ENCODE data around the gene UBE2V1.

Gene UBE2V1

DNA sequence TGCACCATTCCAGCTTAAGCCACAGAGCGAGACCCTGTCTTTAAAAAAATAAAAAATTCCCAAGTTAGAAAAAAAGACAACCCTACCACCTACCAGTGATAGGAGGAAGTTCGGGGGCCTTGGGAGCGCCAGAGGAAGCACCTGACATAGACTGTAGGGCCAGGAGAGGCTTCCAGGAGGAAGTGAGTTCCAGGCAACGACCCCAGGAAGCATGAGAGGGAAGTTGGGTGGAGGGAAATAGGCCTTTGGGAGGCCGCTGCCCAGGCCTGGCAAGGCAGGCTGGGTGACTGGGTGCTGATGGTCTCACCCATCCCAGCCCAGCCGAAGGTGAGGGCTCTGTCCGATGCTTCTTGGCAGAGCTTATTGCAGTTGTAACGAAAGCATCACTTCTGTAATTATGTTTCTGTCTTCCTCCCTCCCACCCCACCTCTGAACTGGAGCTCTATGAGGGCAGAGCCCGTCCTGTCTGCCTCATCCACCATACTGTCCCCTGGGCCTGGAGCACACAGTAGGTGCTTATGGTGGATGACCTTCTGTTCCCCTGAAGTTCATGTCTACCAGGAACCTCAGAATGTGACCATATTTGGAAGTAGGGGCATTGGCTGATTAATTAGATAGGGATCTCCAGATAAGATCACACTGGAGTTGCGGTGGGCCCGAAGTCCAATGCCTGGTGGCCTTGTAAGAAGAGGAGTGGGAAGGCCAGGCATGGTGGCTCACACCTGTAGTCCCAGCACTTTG lies 54.1 kb downstream of the UBE2V1 start:
- DNase-seq: no peak

DNA sequence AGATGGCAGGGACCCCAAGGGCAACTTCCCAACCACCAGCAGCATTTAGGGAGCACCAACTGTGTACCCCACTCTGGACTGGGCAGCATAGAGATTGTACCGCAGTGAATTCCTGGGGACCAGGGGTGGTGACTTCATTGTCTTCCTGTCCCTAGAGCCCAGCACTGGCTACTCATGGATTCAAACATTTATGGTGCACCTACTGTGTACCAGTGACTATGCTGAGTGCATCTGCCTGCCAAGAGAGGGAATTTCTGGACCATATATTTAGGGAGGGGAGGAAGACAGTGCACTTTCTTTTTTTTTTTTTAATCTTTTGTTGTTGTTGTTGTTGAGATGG lies 55.3 kb downstream of the UBE2V1 start:
- no peak for DNase-seq

DNA sequence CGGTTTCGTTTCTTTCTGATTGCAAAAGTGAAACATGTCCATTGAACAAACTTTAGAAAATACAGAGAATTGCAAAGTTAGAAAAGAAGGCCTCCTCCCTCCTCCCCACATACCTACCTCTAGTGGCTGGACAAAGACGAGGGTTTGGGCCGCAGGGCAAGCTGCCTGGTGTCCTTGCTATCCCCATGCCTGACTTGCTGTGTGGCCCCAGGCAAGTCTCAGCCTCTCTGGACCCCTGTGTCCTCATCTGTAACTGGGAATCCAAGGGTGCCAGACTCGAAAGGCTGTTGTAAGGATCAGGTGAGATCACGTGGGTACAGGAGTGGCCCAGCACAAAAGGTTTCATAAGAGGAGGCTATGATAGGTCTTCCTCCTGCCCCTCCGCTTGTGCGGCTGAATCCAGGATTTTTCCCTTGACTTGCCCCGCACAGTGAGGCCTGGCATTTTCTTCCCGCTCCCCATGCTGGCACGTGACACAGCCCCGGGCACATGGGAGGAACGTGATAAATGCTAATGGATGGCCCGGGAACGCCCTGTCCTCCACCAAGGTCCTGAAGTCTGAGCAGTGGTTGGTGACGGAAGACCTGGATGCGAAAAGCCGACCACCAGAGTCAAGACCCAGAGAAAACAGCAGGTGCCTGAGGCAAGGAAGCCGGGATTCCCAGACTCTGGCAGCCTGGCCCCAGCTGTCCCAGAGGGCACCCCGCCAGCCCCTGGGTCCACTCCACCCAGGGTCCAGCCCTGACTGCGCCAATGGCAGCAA lies 55.8 kb downstream of the UBE2V1 start:
- no peak for DNase-seq

DNA sequence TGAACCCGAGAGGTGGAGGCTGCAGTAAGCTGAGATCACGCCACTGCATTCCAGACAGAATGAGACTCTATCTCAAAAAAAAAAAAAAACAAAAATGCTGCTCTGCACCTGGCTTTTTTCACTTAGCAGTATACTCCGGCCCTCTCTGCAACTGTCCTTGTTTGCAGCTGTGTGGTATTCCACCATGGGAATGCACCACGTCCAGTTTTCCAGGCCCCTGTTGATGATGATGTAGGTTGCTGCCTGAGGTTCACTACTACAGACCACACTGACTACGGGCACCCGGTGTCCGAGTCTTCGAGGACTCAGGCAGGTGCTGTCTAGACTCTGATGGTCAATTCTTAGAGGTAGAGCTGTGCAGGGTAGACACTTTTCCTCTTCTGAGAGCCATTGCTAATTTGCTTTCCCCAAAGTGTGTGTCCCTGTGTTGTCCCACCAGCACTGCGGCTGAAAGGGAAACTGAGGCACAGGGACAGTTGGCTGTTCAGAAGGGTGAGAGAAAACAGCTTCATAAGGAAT lies 56.5 kb downstream of the UBE2V1 start:
- no peak for DNase-seq

DNA sequence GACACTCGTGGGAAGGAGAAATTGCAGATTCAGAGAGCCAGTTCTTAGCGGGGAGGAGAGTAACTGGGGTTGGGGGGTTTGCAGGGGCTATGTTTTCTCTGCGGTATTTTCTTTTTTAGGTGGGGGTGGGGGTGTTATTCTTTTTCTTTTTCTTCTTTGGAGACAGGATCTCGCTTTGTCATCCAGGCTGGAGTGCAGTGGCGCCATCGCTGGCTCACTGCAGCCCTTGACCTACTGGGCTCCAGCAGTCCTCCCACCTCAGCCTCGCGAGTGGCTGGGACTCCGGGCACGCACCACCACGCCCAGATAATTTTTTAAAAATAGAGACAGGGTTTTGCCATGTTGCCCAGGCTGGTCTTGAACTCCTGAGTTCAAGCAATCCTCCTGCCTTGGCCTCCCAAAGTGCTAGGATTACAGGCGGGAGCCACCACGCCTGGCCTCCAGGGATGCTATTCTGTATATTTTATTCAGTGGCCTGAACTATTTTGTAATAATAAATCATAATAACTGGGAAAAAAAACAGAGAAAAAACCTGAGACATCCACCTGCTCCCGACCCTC lies 57.3 kb downstream of the UBE2V1 start:
- peak; percentile 21 for DNase-seq

DNA sequence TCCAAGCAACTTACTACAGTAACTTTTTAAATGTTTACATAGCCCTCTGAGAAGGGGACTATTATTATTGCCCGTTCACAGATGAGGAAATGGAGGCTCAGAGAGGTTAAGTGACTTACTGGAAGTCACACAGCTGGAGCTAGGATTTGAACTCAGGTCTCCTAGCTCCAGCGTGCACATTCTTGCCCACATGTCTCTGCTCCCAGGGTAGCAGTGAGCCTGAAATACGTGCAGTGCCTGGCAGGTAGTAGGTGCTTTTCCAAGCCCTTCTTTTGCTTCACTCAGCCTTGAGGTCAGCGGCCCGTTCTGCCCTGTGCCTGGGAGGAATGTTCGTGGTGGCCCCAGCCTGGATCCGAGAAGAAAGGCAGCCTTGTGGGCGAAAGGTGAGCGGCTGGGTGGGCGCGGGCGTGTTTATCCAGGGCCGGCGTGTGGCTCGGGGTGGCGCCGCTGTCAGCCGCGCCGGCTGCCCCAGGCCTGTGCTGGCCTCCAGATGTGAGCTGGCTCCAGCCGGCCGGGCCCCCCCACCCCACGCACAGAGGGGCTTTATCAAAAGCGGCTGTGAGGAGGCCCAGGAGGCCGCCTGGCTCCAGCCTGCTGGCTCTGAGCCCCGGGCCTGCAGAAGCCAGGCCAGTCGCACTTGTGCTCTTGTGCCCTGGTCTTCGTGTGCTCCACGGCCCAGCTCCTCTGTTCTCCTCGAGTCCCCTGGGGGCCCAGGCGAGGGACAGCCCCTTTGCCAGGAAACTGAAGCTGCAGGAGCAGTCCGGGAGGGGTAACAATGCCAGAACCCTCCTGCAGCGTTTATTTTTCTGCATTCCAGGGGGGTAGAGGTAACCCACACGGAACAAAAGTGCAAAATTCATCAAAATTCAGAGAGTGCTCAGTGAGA lies 58.1 kb downstream of the UBE2V1 start:
- DNase-seq: peak; percentile 56

DNA sequence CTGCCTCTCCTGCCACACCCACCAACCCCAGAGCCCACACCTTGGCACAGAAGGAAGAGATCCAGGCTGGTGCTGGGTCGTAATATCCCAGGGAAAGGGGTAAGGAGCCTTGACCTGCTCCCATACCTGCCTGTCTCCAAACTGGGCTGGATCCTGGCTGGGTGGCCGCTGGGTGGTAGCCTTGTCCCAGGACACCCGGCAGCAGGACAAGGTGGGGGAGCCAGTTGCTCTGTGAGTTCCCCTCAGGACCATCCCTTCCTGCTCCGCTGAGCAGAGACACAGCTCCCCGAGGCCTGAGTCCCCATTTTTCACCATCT lies 58.8 kb downstream of the UBE2V1 start:
- DNase-seq: no peak

DNA sequence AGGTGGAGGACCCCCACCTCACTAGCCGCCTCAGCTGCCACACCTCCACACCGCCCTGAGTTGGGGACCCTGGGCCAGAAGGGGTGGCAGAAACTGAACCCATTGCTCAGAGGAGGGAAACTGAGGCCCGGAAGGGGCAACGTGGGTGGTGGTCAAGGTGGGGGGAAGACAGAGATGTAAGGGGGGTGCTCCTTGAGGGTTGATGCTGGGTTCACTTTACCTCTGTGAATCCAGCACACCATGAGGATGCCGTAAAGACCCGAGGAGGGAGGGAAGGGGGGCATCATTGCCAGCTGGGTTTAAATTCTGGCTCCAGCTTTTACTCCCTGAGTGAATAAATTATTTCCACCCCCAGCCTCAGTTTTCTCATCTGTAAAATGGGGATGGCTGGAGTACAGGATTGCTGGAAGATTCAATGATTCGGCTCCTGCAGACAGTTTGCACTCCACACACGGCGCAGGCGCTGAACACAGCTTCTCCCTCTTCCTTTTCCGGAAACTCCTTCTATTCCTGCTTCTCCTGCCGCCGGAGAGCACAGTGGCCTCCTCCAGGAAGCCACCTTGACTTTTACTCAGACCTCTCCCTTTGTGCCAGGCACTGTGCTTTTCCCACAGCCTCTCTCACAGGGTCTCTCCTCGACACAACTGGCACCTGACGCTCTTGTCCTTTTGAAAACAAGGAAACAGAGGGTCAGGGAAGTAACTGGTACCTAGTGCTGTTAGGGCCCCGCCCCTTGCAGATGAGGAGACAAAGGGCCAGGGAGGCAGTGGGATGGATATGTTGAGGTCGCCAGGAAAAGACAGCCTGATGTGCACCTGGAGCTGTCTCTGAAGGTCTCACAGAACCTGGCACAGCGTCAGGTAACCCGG lies 59.4 kb downstream of the UBE2V1 start:
- DNase-seq: no peak

DNA sequence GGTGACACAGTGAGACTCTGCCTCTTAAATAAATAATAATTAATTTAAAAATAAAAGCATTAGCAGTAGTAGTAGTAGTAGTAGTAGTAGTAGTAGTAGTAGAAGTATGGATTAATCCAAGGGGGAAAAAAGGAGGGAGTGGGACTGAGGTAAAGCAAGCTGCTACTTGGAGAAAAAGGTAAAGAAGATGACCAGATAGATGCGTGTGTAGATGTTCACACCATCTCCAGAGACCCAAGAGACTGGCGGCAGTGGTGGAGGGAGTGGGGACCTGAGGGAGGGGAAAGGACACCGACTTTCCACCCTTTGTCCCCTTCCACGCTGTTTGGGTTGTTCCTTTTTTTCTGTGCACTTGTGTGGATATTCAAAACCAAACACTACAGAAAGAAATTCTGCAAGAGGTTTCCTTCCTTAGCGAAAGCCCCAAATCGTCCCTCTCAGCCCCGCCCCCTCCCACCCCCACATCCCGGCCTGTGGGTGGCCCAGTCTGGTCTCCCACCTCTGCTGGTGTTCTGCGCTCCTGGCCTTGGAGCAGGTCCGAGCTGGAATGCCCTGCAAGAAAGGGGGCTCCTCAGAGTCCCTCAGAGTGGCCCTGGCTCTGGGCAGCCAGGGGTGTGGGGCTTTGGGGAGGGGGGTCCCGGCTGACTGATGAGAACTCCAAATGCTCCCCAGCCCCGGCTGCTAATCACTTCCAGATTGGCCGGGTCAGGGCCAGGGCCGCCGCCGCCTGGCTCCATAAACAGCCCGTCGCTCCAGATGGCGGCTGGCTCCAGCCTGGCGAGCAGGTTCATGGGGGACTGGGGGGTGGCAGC lies 60.2 kb downstream of the UBE2V1 start:
- DNase-seq: peak; percentile 31

DNA sequence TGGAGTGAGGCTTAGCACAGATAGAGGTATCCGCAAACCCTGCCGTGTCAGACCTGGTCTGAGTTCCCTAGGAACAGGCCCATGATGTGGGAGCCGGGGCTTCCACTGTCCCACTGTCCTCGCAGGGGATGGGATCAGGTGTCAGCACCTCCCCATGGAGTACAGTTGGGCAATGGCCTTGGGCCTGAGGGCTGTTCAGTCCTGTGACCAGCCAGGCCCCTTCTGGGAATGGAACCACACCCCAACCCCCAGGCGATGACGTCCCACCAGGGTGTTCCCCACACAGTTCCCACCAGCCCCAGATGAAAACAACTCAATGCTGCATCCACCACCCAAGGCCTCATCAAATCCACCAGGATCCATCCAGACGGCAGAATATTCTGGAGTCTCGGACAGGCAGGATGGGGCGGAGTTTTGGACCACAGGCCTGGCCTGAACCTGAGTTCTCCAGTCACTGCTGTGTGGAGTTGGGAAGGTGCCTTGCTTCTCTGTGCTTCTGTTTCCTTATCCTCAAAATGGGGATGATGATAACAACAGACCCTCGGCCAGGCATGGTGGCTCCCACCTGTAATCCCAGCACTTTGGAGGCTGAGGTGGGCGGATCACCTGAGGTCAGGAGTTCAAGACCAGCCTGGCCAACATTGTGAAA lies 62.2 kb downstream of the UBE2V1 start:
- DNase-seq: no peak

DNA sequence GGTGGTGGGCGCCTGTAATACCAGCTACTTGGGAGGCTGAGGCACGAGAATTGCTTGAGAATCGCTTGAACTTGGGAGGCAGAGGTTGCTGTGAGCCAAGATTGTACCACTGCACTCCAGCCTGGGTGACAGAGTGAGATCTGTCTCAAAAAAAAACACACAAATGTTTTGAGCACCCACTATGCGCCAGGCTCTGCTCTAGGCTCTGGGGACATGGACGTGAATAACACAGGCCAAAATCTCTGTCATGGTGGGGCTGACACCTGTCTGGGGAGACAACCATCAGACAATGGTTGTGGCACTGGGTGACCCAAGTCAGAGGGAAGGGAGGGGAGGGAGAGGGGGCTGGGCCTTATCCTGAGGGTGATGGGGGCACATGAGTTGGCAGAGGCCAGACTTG lies 62.7 kb downstream of the UBE2V1 start:
- DNase-seq: no peak

DNA sequence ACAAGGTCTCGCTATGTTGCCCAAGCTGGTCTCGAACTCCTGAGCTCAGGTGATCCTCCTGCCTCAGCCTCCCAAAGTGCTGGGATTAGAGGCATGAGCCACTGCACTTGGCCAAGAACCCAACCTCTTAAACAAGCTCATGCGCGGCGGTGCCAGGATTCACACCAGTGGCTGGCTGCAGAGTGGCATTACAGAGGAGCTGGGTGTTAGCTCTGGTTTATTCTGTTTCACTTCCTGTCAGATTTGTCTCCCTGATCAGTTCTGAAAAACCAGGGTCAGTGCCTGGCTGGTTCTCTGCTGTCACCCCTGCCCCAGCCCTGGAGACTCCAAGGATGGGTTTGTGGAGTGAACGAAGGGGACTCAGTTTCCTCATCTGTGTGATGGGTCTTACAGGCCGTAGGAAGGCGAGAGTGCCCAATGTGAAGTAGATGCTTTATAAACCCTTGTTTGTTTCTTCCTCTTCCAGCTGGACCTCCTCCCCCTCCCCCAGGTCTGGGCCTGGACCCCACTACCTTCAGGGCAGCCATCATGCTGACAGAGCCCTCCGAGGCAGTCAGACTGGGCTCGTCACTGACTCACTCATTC lies 63.4 kb downstream of the UBE2V1 start:
- no peak for DNase-seq

DNA sequence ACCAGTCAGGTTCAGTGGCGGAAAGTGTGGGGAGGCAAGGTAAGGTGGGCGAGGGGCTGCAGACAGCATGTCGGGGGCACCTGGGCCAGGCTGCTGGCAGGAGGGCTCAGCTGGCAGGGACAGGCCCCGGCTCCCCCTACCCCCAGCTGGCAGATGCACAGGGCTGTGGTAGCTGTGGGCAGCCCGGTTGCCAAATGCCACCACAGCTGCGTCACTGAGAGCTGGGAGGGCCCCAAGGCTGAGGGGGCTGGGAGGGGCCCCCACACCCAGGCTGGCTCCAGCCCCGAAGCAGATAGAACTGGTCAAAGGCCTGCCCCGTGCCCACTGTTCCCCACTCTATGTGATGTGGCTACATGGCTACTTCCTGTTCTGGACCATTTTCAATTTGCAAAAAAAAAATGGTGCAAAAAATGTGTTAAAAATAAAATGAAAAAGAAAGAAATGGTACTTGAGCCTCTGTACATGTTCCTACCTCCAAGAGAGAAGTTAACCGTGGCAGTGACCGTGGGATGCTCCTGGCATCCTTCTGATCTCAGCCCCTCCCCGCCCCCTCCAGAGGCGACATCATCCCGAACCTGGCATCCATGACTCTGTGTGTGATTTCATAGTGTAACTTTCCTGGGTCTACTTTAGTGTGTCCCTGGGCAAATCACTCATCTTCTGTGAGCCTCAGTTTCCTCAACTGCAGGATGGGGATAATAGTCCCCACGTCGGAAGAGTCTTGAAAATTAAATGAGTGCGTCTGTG lies 64.4 kb downstream of the UBE2V1 start:
- no peak for DNase-seq

DNA sequence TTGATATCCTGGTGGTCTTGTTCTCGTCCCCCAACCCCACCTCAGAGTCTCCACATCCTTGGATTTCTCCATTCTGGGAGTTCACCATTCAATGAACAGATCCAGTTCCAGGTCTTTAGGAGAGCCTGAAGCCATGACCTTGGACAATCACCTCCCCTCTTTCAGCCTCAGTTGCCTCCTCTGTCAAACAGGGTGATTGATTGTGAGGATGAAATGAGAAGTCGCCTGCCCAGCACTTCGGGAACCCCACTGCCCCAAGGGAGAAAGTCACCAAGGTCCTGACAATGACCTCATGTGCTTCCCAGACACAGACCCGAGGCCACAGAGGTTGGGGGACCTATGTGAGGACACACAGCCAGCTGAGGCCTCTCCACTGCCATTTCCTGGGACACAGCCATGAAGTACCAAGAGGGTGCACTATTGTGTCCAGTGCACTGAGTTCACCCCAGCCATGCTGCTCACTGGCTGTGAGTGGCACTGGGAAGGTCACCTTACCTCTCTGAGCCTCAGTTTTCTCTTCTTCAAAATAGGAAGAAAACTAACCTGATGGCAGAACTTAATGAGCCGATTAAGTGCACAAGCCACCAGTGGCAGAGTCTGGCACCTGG lies 68.5 kb downstream of the UBE2V1 start:
- DNase-seq: no peak

DNA sequence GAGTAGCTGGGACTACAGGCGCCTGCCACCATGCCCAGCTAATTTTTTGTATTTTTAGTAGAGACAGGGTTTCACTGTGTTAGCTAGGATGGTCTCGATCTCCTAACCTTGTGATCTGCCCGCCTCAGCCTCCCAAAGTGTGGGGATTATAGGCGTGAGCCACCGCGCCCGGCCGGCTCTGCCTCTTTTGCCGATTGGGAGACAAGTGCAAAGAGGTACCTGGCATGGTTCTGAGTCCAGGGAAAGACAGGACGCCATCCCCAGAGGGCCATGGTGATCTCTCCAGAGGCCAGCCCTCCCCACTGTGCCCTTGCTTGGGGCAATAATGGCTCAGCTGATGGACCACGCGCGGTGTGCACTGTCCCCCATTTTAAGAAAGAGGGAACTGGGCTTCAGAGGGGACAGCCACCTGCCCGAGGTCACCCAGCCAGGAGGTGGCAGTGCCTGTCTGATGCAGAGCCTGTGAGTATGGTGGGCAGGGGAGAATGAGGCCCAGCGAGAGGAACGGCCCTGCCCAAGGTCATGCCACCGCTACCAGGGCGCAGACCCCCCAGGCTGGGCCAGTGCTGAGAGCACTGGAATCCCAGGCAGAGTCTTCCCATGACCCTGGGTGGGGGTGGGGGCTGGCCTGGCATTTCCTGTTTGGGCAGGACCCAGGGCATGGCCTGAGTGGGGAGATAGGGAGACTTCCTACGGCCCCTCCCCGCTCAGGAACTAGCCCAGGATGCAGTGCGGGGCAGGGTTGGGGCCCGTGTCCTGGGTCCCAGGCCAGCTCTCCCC lies 69.2 kb downstream of the UBE2V1 start:
- no peak for DNase-seq

DNA sequence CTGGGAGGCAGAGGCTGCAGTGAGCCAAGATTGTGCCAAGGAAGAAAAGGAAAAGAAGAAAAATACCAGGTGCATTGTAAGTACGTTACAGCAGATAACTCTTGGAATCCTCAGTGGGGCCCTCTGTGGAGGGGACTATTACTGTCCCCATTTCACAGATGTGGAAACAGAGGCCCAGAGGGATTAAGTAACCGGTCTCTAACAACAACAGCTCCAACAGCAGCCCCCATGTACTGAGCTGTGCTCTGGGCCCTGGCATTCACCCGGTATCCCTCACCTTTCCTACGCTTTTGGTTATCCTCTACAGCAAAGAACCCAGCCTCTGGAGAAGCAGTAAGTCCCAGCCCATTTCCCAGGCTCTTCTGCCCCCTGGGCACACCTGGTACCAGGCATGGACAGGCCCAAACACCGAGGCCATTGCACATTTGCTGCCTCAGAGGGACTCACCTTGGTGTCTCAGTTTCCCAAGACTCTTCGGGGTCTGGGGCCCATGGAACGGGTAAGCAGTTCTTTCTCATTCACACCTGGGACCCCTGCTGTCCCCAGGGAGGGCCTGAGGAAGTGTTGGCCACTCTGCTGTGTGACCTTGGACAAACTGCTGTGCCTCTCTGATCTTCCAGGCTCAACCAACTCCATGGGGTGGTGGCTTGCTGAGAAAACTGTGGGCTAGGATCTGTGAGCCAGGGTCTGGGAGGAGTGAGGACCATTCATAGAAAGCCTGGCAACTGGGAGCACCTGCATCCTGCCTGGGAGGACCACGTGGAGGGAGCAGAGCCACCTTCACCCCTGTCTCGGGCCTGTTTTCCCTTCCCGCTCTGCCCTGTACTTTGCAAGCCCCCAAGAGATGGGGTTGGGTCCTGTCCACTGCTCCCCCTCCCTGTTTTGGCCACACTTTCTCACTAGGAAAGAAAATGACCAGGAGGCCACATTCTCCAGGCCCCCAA lies 70.3 kb downstream of the UBE2V1 start:
- no peak for DNase-seq

DNA sequence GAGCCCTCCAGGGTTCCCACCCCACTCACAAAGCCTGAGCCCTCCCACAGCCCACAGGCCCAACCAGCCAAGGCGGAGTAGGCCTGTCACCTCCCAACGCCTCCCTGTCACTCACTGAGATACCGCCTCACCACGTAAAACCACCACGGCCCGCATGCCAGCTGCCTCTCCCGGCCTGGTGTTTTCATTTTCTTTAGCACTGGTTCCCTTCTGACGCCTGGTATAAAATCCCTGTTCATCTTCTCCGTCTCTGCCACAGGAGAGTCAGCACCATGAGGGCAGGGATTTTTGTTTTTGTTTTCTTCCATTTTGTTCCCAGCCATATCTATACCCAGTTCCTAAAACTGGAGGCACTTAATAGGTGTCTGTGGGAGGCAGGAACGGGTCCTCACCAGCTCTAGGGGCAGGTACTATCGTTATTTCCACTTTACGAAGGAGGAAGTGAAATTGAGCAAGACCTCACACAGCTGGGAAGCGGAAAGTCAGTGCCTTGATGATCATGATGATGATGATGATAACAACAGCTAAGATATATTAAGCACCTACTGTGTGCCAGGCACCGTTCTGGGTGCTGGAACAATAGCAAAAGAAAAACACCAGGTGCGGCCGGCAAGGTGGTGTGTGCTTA lies 71.6 kb downstream of the UBE2V1 start:
- DNase-seq: no peak
